Fibroblast of lung (primary cell): ENCODE data around the gene PRKCH.

Experiments used
- EZH2 ChIP-seq: IDR thresholded peaks from 2 replicates; pipeline ENCODE4 v1.5.1; 2012; ENCODE audit warnings: low read length, control low read depth, mild to moderate bottlenecking; ENCODE audit errors: missing control alignments
- TF ChIP-seq, protein P1 (sequence below), 2 donors: IDR thresholded peaks in 1 of 2; conservative IDR thresholded peaks in 1 of 2; 1 replicate in 1 of 2; 2 replicates in 1 of 2; pipeline ENCODE4 v1.5.1; 2011 to 2012; ENCODE audit warnings: low read length in 2 of 2, control low read depth in 1 of 2, inconsistent platforms in 1 of 2, low read depth in 1 of 2, mild to moderate bottlenecking in 1 of 2

GRCh38 chr14:61346221-61346620 is 24.8 kb downstream of the PRKCH start:
- TF ChIP-seq, protein P1, sequence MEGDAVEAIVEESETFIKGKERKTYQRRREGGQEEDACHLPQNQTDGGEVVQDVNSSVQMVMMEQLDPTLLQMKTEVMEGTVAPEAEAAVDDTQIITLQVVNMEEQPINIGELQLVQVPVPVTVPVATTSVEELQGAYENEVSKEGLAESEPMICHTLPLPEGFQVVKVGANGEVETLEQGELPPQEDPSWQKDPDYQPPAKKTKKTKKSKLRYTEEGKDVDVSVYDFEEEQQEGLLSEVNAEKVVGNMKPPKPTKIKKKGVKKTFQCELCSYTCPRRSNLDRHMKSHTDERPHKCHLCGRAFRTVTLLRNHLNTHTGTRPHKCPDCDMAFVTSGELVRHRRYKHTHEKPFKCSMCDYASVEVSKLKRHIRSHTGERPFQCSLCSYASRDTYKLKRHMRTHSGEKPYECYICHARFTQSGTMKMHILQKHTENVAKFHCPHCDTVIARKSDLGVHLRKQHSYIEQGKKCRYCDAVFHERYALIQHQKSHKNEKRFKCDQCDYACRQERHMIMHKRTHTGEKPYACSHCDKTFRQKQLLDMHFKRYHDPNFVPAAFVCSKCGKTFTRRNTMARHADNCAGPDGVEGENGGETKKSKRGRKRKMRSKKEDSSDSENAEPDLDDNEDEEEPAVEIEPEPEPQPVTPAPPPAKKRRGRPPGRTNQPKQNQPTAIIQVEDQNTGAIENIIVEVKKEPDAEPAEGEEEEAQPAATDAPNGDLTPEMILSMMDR (conservative IDR thresholded peaks at IDR 0.05 in 1 of 2, IDR thresholded peaks at IDR 0.05 in 1 of 2; ENCODE audit: low read depth in 1 of 2, low read length in 2 of 2): no peak
- no peak for TF ChIP-seq EZH2
